LNCAP (cell line): Measurements from ENCODE around the gene TMEM231.

Experiments
- CTCF ChIP-seq: fragments of 450-650 bp; IDR thresholded peaks from 2 replicates; pipeline ENCODE4 v1.5.1; 2017; ENCODE audit warnings: mild to moderate bottlenecking

TMEM231 gene

DNA sequence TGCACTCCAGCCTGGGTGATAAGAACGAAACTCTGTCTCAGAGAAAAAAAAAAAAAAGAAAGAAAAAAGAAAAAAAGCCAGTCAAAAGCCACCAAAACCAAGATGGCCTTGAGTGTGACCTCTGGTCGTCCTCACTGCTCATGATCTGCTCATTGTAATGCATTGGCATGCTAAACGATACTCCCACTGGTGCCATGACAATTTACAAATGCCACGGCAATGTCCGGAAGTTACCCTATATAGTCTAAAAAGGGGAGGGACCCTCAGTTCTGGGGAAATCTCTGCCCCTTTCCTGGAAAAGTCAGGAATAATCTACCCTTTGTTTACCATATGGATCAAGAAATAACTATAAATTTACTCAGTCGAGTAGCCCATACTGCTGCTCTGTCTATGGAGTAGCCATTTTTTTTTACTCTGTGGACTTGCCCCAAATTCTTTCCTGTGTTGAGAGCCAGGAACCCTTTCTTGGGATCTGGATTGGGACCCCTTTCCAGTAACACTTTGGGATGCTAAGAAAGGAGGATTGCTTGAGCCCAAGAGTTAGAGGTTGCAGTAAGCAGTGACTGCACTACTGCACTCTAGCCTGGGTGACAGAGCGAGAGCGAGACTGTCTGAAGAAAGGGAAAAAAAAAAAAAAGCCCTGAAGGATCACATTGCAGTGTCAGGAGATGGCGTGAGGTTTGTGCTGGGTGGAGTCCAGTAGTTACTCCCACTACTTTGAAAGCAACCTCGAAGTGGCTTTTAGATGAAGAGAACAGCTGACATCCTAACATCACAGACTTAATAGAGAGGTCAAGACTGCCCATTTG lies 3.7 kb upstream of the TMEM231 start:
- no peak for TF ChIP-seq CTCF

GRCh38 chr16:75558846-75559401 lies 2.9 kb upstream of the TMEM231 start:
- no peak for TF ChIP-seq CTCF

- no peak for TF ChIP-seq CTCF
These were observed 439 bp upstream of the TMEM231 start for GRCh38 chr16:75556431-75556950.

DNA sequence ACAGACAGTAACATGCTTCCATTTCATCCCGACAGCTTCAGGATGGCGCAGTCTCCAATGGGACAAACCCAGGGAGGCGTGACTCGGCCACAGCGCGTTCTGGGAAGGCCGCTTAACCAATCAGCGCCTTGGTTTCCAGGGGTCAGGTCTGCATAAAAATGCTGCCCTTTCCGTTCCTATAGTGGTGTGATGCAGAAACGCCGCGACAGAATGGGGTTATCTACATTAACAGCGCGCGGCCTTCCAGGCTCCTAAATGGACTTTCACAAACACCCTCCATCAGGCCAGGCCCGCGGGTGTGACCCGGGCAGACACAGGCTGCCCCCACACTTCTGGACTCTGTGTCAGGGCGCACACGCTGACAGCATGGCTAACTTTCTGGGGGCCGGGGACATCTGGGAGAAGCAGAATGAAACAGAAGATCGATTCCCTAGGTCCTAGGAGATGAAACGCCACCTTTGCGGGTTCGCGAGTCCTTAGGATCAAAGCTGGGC lies 792 bp downstream of the TMEM231 start:
- no peak for TF ChIP-seq CTCF

- no peak for TF ChIP-seq CTCF
These were observed 3.1 kb downstream of the TMEM231 start for GRCh38 chr16:75552951-75553350.

DNA sequence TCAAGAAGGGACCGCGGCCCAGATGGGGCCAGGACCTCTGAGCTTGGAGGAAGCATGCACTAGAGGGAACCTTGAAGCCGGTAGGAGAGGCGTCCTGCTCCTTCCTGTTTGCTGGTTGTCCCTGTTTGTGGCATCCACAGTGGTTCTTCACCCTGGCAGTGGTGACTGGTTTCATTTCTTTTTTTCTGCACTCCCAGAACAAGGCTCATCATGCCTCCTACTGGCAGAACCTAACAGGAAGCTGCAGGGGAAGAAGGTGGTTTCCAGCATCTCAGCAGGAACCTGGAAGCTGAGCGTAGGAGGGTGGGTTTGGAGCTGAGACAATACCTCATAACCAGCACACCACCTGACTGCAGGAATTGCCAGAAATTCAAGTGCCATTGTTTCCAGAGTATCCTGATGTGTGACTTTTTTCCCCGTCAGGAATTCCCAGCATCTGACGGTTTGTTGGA lies 5.8 kb downstream of the TMEM231 start:
- peak; percentile 64 for TF ChIP-seq CTCF

GRCh38 chr16:75546293-75546692 lies 9.8 kb downstream of the TMEM231 start:
- TF ChIP-seq CTCF, result no peak
